A673 (cell line): ENCODE data around the gene RBMS1. TPM values are rescaled to one million over a fixed set of nuclear protein-coding genes. Genes with fewer than 3 reads are reported as not detected.

ENCODE experiments used
- BruUV-seq: library from RNA; stranded (reverse); fragments of 400-500 nt; replicated peaks from 2 replicates; lab custom pipeline; 2021; lab: Mats Ljungman, UMichigan
- CTCF ChIA-PET: fragments of 300-600 bp; sonication (Branson Sonifier 250); formaldehyde crosslinking; loops from one replicate; lab custom pipeline; 2022; ENCODE audit warnings: antibody characterized with exemption; lab: Charles Lee
- POLR2A ChIA-PET: fragments of 300-600 bp; sonication (Branson Sonifier 250); formaldehyde crosslinking; loops from one replicate; lab custom pipeline; 2022; ENCODE audit warnings: antibody characterized with exemption; ENCODE audit not compliant: low non-redundant PET; lab: Charles Lee
- DNase-seq: peaks from one replicate; pipeline ENCODE4 v3.0.0-alpha.2; 2015; ENCODE audit warnings: low spot score
- H3K27ac ChIP-seq: fragments of 200-600 bp; sonication (generic); 2 replicates; pipeline ENCODE4 v1.5.1; 2016; ENCODE audit warnings: mixed run types, low read depth, mild to moderate bottlenecking, mixed read lengths, antibody characterized with exemption, low read length; ENCODE audit not compliant: poor library complexity, severe bottlenecking
- H3K27me3 ChIP-seq: fragments of 200-600 bp; sonication (generic); replicated peaks from 2 replicates; pipeline ENCODE4 v1.6.1; 2017; ENCODE audit warnings: mixed run types, low read depth, mild to moderate bottlenecking, mixed read lengths, antibody characterized with exemption, low read length; ENCODE audit not compliant: insufficient read depth, poor library complexity
- H3K36me3 ChIP-seq: fragments of 200-600 bp; sonication (generic); 2 replicates; pipeline ENCODE4 v1.6.1; 2016; ENCODE audit warnings: mixed run types, mild to moderate bottlenecking, mixed read lengths, antibody characterized with exemption, low read length; ENCODE audit not compliant: insufficient read depth, poor library complexity, severe bottlenecking
- H3K4me1 ChIP-seq: fragments of 200-600 bp; sonication (generic); 2 replicates; pipeline ENCODE4 v1.6.1; 2017; ENCODE audit warnings: mixed run types, mild to moderate bottlenecking, mixed read lengths, antibody characterized with exemption, low read length; ENCODE audit not compliant: insufficient read depth, poor library complexity, severe bottlenecking
- H3K4me3 ChIP-seq: fragments of 200-600 bp; sonication (generic); 2 replicates; pipeline ENCODE4 v1.5.1; 2016; ENCODE audit warnings: low read depth, mixed run types, mild to moderate bottlenecking, mixed read lengths, low read length; ENCODE audit not compliant: poor library complexity, severe bottlenecking
- H3K9me3 ChIP-seq: fragments of 200-600 bp; sonication (generic); 2 replicates; pipeline ENCODE4 v1.6.1; 2016; ENCODE audit warnings: mixed run types, low read depth, mild to moderate bottlenecking, mixed read lengths, antibody characterized with exemption, low read length; ENCODE audit not compliant: poor library complexity, severe bottlenecking
- CTCF ChIP-seq: fragments of 300-800, 200-600 bp; sonication (generic); conservative IDR thresholded peaks from 2 replicates; pipeline ENCODE4 v1.5.1; 2017; ENCODE audit warnings: low read depth, mild to moderate bottlenecking, antibody characterized with exemption, low read length, moderate library complexity, mixed read lengths
- EZH2 ChIP-seq: fragments of 200-600 bp; sonication (generic); IDR thresholded peaks from 2 replicates; pipeline ENCODE4 v1.6.1; 2017; ENCODE audit warnings: borderline replicate concordance, low read depth, mild to moderate bottlenecking, mixed read lengths, antibody characterized with exemption, low read length; ENCODE audit not compliant: poor library complexity, severe bottlenecking
- intact Hi-C: fragments of 100-400 bp; cut with micrococcal nuclease; formaldehyde crosslinking; loops from one replicate; pipeline ENCODE4 v1.10.0; 2022; ENCODE audit not compliant: unreplicated experiment
- total RNA-seq: library from RNA; stranded (reverse); gene quantifications from 2 replicates; pipeline ENCODE4 v1.2.3, GENCODE V29; 2021

Gene RBMS1
- total RNA-seq, 1 experiment from 2014 or later, result 84.9 TPM

GRCh38 chr2:160408173-160408958, 85.2 kb downstream of the RBMS1 start:
- no peaks in the 10 kb centered on the region for H3K36me3 ChIP-seq
- peak overlapping the region; percentile 85 for H3K4me3 ChIP-seq
- intact Hi-C loops, result loop anchor here (5.0 kb wide), 1 partner anchor 84 kb away; the partner anchor contains the start of gene RBMS1
- ChIA-PET POLR2A (interaction anchor here (0.7 kb wide), 1 partner anchor 10 kb away, joined by 5 read pairs; no protein-coding TSS in a partner anchor), CTCF (interaction anchor here (0.9 kb wide), 1 partner anchor 25 kb away, joined by 3 read pairs; no protein-coding TSS in a partner anchor)
- H3K27me3 ChIP-seq, result no peaks in the 10 kb centered on the region
- H3K9me3 ChIP-seq, result no peaks in the 10 kb centered on the region
- DNase-seq, result no peak
- TSS peak; percentile 84 for BruUV-seq
- H3K4me1 ChIP-seq, result peaks cover 56% of the 10 kb centered on the region
- H3K27ac ChIP-seq, result peak overlapping the region; percentile 55
- TF ChIP-seq EZH2, result no peak
- TF ChIP-seq CTCF, result no peak; the same call in 1 of the 2 replicates

DNA sequence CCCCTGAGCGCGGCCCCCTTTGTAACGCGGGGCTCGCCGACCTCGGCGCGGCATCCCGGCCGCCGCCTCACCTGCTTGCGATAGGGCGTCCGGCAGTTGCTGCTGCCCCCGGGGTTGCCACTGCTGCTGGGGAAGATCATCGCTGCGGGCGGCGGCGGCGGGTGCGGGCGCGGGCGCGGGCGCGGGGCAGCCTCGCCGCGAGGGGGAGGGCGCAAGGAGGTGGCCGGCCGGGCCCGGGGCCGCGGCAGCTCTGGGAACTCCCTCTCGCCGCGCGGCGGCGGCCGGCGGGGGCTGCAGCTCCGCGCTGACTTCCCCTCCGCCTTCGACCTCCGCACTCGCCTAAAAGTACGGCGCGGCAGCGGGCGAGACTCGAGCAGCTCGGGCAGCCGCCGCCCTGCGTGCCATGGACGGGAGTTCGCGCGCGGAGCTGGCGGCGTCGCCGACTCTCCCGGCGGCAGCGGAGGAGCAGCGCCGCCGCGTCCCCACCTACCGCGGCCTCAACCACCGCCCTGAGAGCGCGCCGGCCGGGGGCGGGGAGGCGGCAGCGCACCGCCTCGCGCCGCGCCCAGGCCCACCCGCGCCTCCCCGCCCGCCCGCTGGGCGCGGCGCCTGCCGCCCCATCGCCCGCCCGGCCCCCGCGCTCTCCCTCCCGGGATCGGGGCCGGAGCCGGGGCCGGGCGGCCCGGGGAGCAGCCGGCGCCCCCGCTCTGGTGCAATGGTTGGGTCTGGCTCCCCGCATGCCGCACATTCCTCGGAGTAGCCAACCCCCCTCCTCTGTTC, 86.0 kb downstream of the RBMS1 start:
- Histone ChIP-seq H3K9me3 (no peaks in the 10 kb centered on the region), H3K27me3 (no peaks in the 10 kb centered on the region), H3K27ac (peak overlapping the region; percentile 83), H3K36me3 (no peaks in the 10 kb centered on the region), H3K4me1 (peaks cover 64% of the 10 kb centered on the region), H3K4me3 (peak overlapping the region; percentile 85)
- ChIA-PET POLR2A (interaction anchor here (0.7 kb wide), 1 partner anchor 10 kb away, joined by 5 read pairs; no protein-coding TSS in a partner anchor), CTCF (interaction anchor here (0.9 kb wide), 1 partner anchor 26 kb away, joined by 3 read pairs; no protein-coding TSS in a partner anchor)
- peak; percentile 76 for DNase-seq
- intact Hi-C loops, result loop anchor here (5.0 kb wide), 1 partner anchor 85 kb away; the partner anchor contains the start of gene RBMS1
- BruUV-seq, result no TSS peak
- TF ChIP-seq EZH2, result no peak
- TF ChIP-seq CTCF, result no peak

DNA sequence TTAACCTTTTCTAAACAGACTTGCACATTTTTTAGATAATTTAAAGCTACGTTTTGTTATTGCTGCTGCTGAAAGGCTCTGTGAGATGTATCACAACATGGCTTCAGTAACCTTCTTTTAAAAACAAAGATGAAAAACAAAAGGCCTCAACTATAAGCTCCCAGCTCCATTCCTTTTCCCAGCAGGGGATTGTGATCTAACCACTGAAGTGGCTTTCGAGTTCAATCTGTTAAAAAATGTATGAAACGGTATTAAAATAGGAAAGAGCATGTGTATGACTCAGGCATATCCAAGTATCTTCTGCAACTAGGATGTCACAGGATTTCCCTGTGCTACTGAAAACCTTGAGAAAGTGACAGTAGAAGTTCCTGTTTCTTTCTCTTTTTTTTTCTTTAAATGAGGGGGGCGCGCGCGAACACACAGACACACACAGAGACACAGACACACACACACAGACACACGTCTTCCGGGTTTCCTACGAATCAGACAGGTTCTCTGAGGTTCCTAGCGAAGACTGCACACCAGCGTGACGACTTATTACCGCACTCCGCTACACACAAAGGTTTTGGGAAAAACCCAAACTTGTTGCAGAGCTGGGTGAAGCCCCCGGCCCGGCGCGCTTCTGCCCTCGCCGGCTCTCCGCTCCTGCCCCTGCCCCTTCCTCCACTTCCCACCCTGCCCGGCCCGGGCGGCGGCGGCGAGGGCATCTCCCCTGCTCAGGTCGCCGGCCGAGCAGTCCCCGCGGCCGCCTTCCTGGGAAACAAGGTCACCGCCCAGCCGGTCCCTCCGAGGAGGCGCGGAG, 86.8 kb downstream of the RBMS1 start:
- ChIA-PET CTCF (interaction anchor here (0.6 kb wide), 1 partner anchor 87 kb away, joined by 3 read pairs; the partner anchor contains the start of gene RBMS1), POLR2A (no interaction called here)
- H3K9me3 ChIP-seq, result no peaks in the 10 kb centered on the region
- TF ChIP-seq CTCF, result no peak
- no peak for TF ChIP-seq EZH2
- peak overlapping the region; percentile 83 for H3K27ac ChIP-seq
- BruUV-seq, result TSS peak; percentile 35
- H3K27me3 ChIP-seq, result no peaks in the 10 kb centered on the region
- intact Hi-C loops, result loop anchor here (5.0 kb wide), 1 partner anchor 86 kb away; the partner anchor contains the start of gene RBMS1
- DNase-seq, result peak; percentile 83
- H3K4me3 ChIP-seq, result peak overlapping the region; percentile 85
- H3K4me1 ChIP-seq, result peaks cover 69% of the 10 kb centered on the region
- no peaks in the 10 kb centered on the region for H3K36me3 ChIP-seq
